ENCODE data around the gene DUSP1. TPM values are rescaled to one million over a fixed set of nuclear protein-coding genes. Genes with fewer than 3 reads are reported as not detected.
A peak's percentile ranks its signal among the peaks of the same experiment; 100 is the strongest.

The DUSP1 gene
- total and polyA plus RNA-seq, 9 of the 15 experiments (the other 6 are each of a cell fraction or from before 2014, with no cell fraction given) = 2.1 to 14.2 (median 8.5) TPM

GRCh38 chr5:172806897-172807672 lies 36.1 kb upstream of the DUSP1 start (continued):
- TF ChIP-seq ZFP91 (CRISPR knock-in tag; IDR thresholded peaks at IDR 0.05) (no peak), CHD7 (IDR thresholded peaks at IDR 0.05; ENCODE audit: low read depth, low read length) (no peak), CHD1 (IDR thresholded peaks at IDR 0.05; ENCODE audit: low read length) (no peak), PHB2 (IDR thresholded peaks at IDR 0.05; ENCODE audit: low read depth) (no peak), SMAD2 (IDR thresholded peaks at IDR 0.05; ENCODE audit: low read depth, low read length) (no peak), ZNF217 (CRISPR knock-in tag; IDR thresholded peaks at IDR 0.05) (no peak), POLR3A (IDR thresholded peaks at IDR 0.05; ENCODE audit: borderline replicate concordance, extremely low read depth, insufficient read depth, insufficient read length) (no peak), U2AF2 (optimal IDR thresholded peaks at IDR 0.05; ENCODE audit: low read depth, low read length) (no peak), POLR2B (IDR thresholded peaks at IDR 0.05; ENCODE audit: low read depth, partially characterized antibody) (peak; percentile 71), NFXL1 (CRISPR knock-in tag; IDR thresholded peaks at IDR 0.05) (peak; percentile 68; the same call in 1 of the 2 replicates), ZNF274 (IDR thresholded peaks at IDR 0.05; ENCODE audit: borderline replicate concordance, low read depth, low read length) (no peak), TCFL5 (CRISPR knock-in tag; conservative IDR thresholded peaks at IDR 0.05) (no peak), TBP (optimal IDR thresholded peaks at IDR 0.05; ENCODE audit: low read depth, low read length) (peak; percentile 67), RCOR1 (IDR thresholded peaks at IDR 0.05; ENCODE audit: borderline replicate concordance in 1 of 2, low read depth in 2 of 2, low read length in 2 of 2) (peak in 1 of 2 experiments; percentile 77; a peak in 2 of 4 replicates), POU5F1 (IDR thresholded peaks at IDR 0.05; ENCODE audit: borderline replicate concordance, low read depth, low read length, partially characterized antibody) (no peak)
